ENCODE results near the gene COA8.

DNA sequence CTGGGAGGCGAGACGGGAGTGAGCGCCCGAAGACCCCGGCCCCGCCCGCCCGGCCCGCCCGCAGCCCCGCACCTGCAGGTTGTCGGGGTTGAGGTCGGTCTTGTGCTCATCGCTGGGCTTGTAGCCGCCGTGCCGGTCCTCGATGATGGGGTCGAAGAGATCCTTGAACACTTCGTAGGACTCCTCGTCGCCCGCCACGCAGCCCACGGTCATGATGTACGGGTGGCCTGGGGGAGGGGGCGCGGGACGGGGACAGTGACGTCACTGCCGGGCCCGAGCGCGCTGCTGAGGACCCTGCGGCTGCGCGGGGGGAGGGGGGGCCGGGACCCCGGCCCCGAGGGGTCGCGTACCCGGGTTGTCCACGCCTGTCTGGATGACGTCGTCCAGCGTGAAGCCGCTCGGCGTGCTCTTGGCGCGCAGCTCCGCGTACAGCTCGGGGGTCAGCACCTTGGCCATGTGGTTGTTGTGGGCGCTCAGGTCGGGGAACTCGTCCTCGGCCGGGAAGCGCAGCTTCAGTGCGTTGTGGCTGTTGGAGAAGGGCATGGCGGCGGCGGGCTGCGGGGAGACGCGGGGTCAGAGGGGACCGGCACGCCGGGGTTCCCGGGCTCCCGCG is 40.7 kb upstream of the COA8 start:
- no peak for TF ChIP-seq EZH2 (IDR thresholded peaks at IDR 0.05; ENCODE audit: borderline replicate concordance, insufficient read depth, low read length, poor library complexity, severe bottlenecking)
- TF ChIP-seq, protein P1, sequence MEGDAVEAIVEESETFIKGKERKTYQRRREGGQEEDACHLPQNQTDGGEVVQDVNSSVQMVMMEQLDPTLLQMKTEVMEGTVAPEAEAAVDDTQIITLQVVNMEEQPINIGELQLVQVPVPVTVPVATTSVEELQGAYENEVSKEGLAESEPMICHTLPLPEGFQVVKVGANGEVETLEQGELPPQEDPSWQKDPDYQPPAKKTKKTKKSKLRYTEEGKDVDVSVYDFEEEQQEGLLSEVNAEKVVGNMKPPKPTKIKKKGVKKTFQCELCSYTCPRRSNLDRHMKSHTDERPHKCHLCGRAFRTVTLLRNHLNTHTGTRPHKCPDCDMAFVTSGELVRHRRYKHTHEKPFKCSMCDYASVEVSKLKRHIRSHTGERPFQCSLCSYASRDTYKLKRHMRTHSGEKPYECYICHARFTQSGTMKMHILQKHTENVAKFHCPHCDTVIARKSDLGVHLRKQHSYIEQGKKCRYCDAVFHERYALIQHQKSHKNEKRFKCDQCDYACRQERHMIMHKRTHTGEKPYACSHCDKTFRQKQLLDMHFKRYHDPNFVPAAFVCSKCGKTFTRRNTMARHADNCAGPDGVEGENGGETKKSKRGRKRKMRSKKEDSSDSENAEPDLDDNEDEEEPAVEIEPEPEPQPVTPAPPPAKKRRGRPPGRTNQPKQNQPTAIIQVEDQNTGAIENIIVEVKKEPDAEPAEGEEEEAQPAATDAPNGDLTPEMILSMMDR (IDR thresholded peaks at IDR 0.05; ENCODE audit: poor library complexity, severe bottlenecking) = no peak
- peak; percentile 32 for TF ChIP-seq TAF1 (IDR thresholded peaks at IDR 0.05; ENCODE audit: low read depth)
- peak; percentile 78 for TF ChIP-seq POLR2AphosphoS5 (IDR thresholded peaks at IDR 0.05)
- TF ChIP-seq EP300 (conservative IDR thresholded peaks at IDR 0.05; ENCODE audit: poor library complexity, severe bottlenecking) = peak; percentile 20
